Caco-2 (cell line): ENCODE measurements around the gene CORO2B. TPM values are rescaled to one million over a fixed set of nuclear protein-coding genes. Genes with fewer than 3 reads are reported as not detected.

Experiments used
- BruUV-seq: library from RNA; stranded (reverse); fragments of 400-500 nt; replicated peaks from 2 replicates; lab custom pipeline; 2021; lab: Mats Ljungman, UMichigan
- CTCF ChIA-PET: fragments of 300-600 bp; sonication (Branson Sonifier 250); formaldehyde crosslinking; loops from one replicate; lab custom pipeline; 2022; ENCODE audit warnings: antibody characterized with exemption; lab: Charles Lee
- POLR2A ChIA-PET: fragments of 300-600 bp; sonication (Branson Sonifier 250); formaldehyde crosslinking; loops from one replicate; lab custom pipeline; 2022; ENCODE audit warnings: antibody characterized with exemption; lab: Charles Lee
- DNase-seq, 2 experiments: peaks; one replicate each; pipeline versions ENCODE4 v3.0.0 to v3.0.0-alpha.2; 2020 to 2022
- H3K27me3 ChIP-seq: replicated peaks from 2 replicates; pipeline ENCODE4 v1.6.0; 2011; ENCODE audit warnings: low read length; ENCODE audit not compliant: control insufficient read depth, insufficient read depth
- H3K36me3 ChIP-seq: 2 replicates; pipeline ENCODE4 v1.5.1; 2011; ENCODE audit warnings: low read length; ENCODE audit not compliant: control insufficient read depth, insufficient read depth
- H3K4me1 ChIP-seq: fragments of 250-450 bp; sonication (Bioruptor Pico); 2 replicates; pipeline ENCODE4 v1.5.1; 2020; ENCODE audit warnings: mild to moderate bottlenecking
- H3K4me3 ChIP-seq: 2 replicates; pipeline ENCODE4 v1.5.1; 2011; ENCODE audit warnings: low read depth, mild to moderate bottlenecking, control low read depth, low read length
- H3K9me3 ChIP-seq: fragments of 250-450 bp; sonication (Bioruptor Pico); 2 replicates; pipeline ENCODE4 v1.5.1; 2020; ENCODE audit warnings: mild to moderate bottlenecking, moderate library complexity
- H3K27ac Mint-ChIP-seq: one replicate; pipeline ENCODE4 v1.8.0; 2022; ENCODE audit warnings: mixed read lengths; ENCODE audit not compliant: unreplicated experiment
- H3K27me3 Mint-ChIP-seq: one replicate; pipeline ENCODE4 v1.8.0; 2022; ENCODE audit warnings: mixed read lengths; ENCODE audit not compliant: insufficient read depth, unreplicated experiment
- H3K36me3 Mint-ChIP-seq: one replicate; pipeline ENCODE4 v1.8.0; 2022; ENCODE audit warnings: mild to moderate bottlenecking, mixed read lengths; ENCODE audit not compliant: insufficient read depth, unreplicated experiment
- H3K4me1 Mint-ChIP-seq: one replicate; pipeline ENCODE4 v1.8.0; 2022; ENCODE audit warnings: low read depth, mixed read lengths; ENCODE audit not compliant: unreplicated experiment
- H3K4me3 Mint-ChIP-seq: one replicate; pipeline ENCODE4 v1.8.0; 2022; ENCODE audit warnings: mild to moderate bottlenecking, moderate library complexity, mixed read lengths; ENCODE audit not compliant: unreplicated experiment
- H3K9me3 Mint-ChIP-seq: one replicate; pipeline ENCODE4 v1.8.0; 2022; ENCODE audit warnings: mixed read lengths; ENCODE audit not compliant: unreplicated experiment
- intact Hi-C: fragments of 100-400 bp; cut with micrococcal nuclease; formaldehyde crosslinking; loops from one replicate; pipeline ENCODE4 v1.10.0; 2022; ENCODE audit not compliant: unreplicated experiment
- total RNA-seq: library from RNA; stranded (reverse); gene quantifications from 2 replicates; pipeline ENCODE4 v1.2.3, GENCODE V29; 2022
- TF ChIP-seq, protein P1 (sequence below), 2 experiments: fragments of 200-600 bp in 1 of 2; IDR thresholded peaks; 1 replicate in 1 of 2; 2 replicates in 1 of 2; pipeline versions ENCODE4 v1.5.1 to v1.8.0; 2011 to 2022; ENCODE audit warnings: antibody characterized with exemption in 1 of 2, control low read depth in 1 of 2, inconsistent platforms in 1 of 2, low read depth in 1 of 2, low read length in 1 of 2, mild to moderate bottlenecking in 1 of 2, moderate library complexity in 1 of 2; ENCODE audit not compliant: insufficient read depth in 1 of 2, severe bottlenecking in 1 of 2, unreplicated experiment in 1 of 2

The CORO2B gene
- total RNA-seq, 1 experiment from 2014 or later: 0.25 TPM

DNA sequence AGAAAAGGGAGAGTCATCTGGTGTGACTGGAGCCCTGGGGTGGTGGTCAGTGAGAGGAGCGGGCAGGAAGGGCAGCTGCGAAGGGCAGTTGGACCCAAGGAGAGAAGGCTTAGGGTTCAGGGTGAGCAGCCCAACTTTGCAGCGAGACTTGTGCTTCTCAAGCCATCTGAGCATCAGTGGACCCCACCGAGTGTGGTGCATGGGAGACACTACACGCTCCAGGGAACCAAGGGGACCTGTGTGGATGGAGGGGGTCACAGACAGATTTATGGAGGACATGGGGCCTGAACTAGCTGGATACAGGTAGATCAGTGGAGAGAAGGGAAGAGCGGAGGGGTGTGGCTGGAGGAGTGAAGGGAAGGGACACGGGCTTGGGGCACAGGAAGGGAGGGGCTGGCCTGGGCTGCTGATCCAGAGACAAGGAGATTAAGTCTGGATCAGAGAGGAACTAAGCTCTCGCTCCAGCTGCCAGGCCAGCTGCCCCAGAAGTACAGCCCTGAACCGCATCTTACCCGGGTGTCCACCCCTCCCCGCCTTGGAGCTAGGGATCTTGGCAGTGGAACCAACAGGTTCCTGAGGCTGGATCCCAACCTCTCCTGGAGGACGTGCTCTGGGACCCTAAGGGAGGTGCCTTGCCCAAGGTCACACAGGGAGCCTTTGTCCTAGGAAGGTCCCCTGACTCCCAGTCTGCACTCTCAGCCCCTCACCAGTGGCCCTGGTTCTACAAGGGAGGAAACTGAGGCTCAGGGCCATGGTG lies 120.5 kb downstream of the CORO2B start:
- DNase-seq: no peak
- intact Hi-C loops: no loop called here
- no TSS peak for BruUV-seq
- Mint-ChIP-seq H3K36me3 (no peaks in the 10 kb centered on the region), H3K4me3 (no peak overlapping the region), H3K27me3 (peaks cover 15% of the 10 kb centered on the region), H3K9me3 (no peaks in the 10 kb centered on the region), H3K4me1 (no peaks in the 10 kb centered on the region), H3K27ac (no peak overlapping the region)
- ChIA-PET POLR2A (no interaction called here), CTCF (no interaction called here)
- TF ChIP-seq, protein P1, sequence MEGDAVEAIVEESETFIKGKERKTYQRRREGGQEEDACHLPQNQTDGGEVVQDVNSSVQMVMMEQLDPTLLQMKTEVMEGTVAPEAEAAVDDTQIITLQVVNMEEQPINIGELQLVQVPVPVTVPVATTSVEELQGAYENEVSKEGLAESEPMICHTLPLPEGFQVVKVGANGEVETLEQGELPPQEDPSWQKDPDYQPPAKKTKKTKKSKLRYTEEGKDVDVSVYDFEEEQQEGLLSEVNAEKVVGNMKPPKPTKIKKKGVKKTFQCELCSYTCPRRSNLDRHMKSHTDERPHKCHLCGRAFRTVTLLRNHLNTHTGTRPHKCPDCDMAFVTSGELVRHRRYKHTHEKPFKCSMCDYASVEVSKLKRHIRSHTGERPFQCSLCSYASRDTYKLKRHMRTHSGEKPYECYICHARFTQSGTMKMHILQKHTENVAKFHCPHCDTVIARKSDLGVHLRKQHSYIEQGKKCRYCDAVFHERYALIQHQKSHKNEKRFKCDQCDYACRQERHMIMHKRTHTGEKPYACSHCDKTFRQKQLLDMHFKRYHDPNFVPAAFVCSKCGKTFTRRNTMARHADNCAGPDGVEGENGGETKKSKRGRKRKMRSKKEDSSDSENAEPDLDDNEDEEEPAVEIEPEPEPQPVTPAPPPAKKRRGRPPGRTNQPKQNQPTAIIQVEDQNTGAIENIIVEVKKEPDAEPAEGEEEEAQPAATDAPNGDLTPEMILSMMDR (IDR thresholded peaks at IDR 0.05; ENCODE audit: insufficient read depth in 1 of 2, low read depth in 1 of 2, low read length in 1 of 2, severe bottlenecking in 1 of 2, unreplicated experiment in 1 of 2): no peak
- Histone ChIP-seq H3K36me3 (no peaks in the 10 kb centered on the region), H3K4me3 (no peak overlapping the region), H3K9me3 (no peaks in the 10 kb centered on the region), H3K27me3 (no peaks in the 10 kb centered on the region), H3K4me1 (no peaks in the 10 kb centered on the region)

DNA sequence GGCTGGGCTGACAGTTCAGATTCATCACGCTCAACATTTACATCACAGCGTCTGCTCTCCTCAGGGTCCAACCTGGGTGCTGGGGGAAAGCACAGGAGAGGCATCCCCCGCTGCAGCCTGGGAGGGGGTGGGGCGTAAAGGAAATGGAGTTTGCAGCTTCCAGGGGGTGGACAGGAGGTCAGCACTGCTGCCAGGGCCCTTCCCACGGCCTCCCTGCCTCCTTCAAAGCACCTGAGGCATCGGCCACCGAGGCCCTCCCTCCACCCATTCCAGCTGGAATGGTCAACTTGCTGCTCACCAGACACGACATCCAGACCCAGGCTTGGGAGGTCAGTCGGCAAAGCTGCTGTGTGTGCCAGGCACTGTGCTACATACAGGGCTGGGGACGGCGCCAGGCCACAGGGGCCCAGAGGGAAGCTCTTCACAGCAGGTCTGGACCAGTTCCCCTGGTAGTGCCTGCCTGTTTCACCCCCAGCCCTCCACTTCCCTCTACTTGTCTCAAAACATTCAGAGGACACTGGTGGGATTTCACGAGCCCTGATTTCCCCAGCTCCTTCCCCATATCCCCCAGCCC lies 121.2 kb downstream of the CORO2B start:
- Mint-ChIP-seq H3K27ac (no peak overlapping the region), H3K27me3 (peaks cover 15% of the 10 kb centered on the region)
- CTCF ChIA-PET: no interaction called here

DNA sequence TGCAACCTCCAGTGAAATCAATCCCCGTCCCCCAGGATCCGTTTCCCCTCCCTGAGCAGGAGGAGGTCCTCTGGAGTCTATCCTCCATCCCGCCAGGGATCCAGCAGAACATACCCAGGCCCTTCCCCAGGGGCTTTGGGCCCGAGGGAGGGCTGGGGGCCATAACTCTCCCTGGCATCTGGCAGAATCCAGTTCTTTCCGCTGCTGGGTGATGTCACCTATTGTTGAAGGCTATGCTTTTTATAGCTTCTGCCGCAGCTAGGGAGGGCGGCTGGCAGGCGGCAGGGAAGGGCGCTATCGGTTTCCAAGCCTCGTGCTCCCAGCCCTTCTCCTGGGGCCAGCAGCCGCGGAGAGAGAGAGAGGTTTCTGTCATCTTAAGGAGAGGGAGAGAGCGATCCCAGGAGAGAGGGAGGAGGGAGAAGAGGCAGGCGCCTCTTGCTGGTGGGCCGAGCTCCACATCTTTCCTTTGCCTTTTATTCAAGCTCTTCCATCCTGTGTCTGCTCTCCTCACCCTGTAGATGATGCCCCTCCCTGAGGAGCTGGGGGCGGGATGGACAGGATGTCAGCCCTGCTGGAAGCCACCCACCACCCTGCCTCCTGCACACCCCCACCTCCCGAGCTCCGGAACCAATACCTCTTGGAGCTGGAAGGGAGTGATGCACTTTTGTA lies 121.8 kb downstream of the CORO2B start:
- H3K4me3 Mint-ChIP-seq: no peak overlapping the region
- CTCF ChIA-PET: no interaction called here
- no peak for DNase-seq
- no peaks in the 10 kb centered on the region for H3K36me3 Mint-ChIP-seq
- no TSS peak for BruUV-seq
- no peaks in the 10 kb centered on the region for H3K4me1 Mint-ChIP-seq
- no peak overlapping the region for H3K27ac Mint-ChIP-seq
- no peaks in the 10 kb centered on the region for H3K9me3 ChIP-seq
- H3K27me3 ChIP-seq: no peaks in the 10 kb centered on the region
- peaks cover 11% of the 10 kb centered on the region for H3K27me3 Mint-ChIP-seq
- H3K4me3 ChIP-seq: no peak overlapping the region
- POLR2A ChIA-PET: no interaction called here
- no peaks in the 10 kb centered on the region for H3K4me1 ChIP-seq
- no peaks in the 10 kb centered on the region for H3K9me3 Mint-ChIP-seq
- H3K36me3 ChIP-seq: no peaks in the 10 kb centered on the region
- TF ChIP-seq, protein P1 (IDR thresholded peaks at IDR 0.05; ENCODE audit: insufficient read depth in 1 of 2, low read depth in 1 of 2, low read length in 1 of 2, severe bottlenecking in 1 of 2, unreplicated experiment in 1 of 2): no peak
- intact Hi-C loops: no loop called here

More for the DNA sequence above, 121.2 kb downstream of the CORO2B start:
- Histone ChIP-seq H3K27me3 (no peaks in the 10 kb centered on the region), H3K36me3 (no peaks in the 10 kb centered on the region), H3K9me3 (no peaks in the 10 kb centered on the region), H3K4me1 (no peaks in the 10 kb centered on the region), H3K4me3 (no peak overlapping the region)
- no peak overlapping the region for H3K4me3 Mint-ChIP-seq
- intact Hi-C loops: no loop called here
- POLR2A ChIA-PET: no interaction called here
- H3K9me3 Mint-ChIP-seq: no peaks in the 10 kb centered on the region
- TF ChIP-seq, protein P1 (IDR thresholded peaks at IDR 0.05; ENCODE audit: insufficient read depth in 1 of 2, low read depth in 1 of 2, low read length in 1 of 2, severe bottlenecking in 1 of 2, unreplicated experiment in 1 of 2): no peak
- H3K4me1 Mint-ChIP-seq: no peaks in the 10 kb centered on the region
- no peak for DNase-seq
- no peaks in the 10 kb centered on the region for H3K36me3 Mint-ChIP-seq
- BruUV-seq: no TSS peak
